Stomach smooth muscle (tissue), 2 donors: ENCODE data around the gene C6orf52.
"Not testable (repeated sequence)": the region's sequence is repeated elsewhere in the genome, so short reads cannot be mapped to it uniquely, and the experiment has no call there.

Source experiments
- H3K27ac ChIP-seq: one replicate; pipeline ENCODE4 v1.7.0; 2013; ENCODE audit warnings: mild to moderate bottlenecking, low read length, inconsistent platforms
- H3K27me3 ChIP-seq, 2 donors: one replicate each; pipeline ENCODE4 v1.7.0; 2013; ENCODE audit warnings: low read length in 2 of 2; ENCODE audit not compliant: insufficient read depth in 2 of 2, control insufficient read depth in 1 of 2
- H3K36me3 ChIP-seq, 2 donors: one replicate each; pipeline ENCODE4 v1.7.0; 2013; ENCODE audit warnings: low read length in 2 of 2; ENCODE audit not compliant: control insufficient read depth in 2 of 2, insufficient read depth in 2 of 2
- H3K4me1 ChIP-seq: one replicate; pipeline ENCODE4 v1.7.0; 2013; ENCODE audit warnings: low read length; ENCODE audit not compliant: control insufficient read depth, insufficient read depth
- H3K4me3 ChIP-seq, 2 donors: one replicate each; pipeline ENCODE4 v1.7.0; 2013; ENCODE audit warnings: low read length in 2 of 2
- H3K9ac ChIP-seq, 2 donors: one replicate each; pipeline ENCODE4 v1.7.0; 2013; ENCODE audit warnings: low read length in 2 of 2, mild to moderate bottlenecking in 1 of 2
- H3K9me3 ChIP-seq, 2 donors: one replicate each; pipeline ENCODE4 v1.7.0; 2013; ENCODE audit warnings: low read length in 2 of 2; ENCODE audit not compliant: control insufficient read depth in 2 of 2
- donor health status: healthy.
- donor health status: Pancreatic carcinoma.

C6orf52 gene

GRCh38 chr6:10676403-10676802 is 18.0 kb downstream of the C6orf52 start:
- H3K9ac ChIP-seq: no peak overlapping the region
- H3K27me3 ChIP-seq: no peaks in the 10 kb centered on the region
- peaks cover 0 to 2% of the 10 kb centered on the region in 2 donors for H3K9me3 ChIP-seq
- no peak overlapping the region for H3K27ac ChIP-seq
- H3K36me3 ChIP-seq: no peaks in the 10 kb centered on the region
- no peak overlapping the region for H3K4me3 ChIP-seq
- H3K4me1 ChIP-seq: no peaks in the 10 kb centered on the region

GRCh38 chr6:10668126-10668917 is 26.1 kb downstream of the C6orf52 start:
- Histone ChIP-seq H3K9ac (no peak overlapping the region), H3K27me3 (no peaks in the 10 kb centered on the region), H3K4me3 (no peak overlapping the region), H3K36me3 (no peaks in the 10 kb centered on the region), H3K27ac (no peak overlapping the region), H3K9me3 (peaks cover 0 to 2% of the 10 kb centered on the region in 2 donors), H3K4me1 (no peaks in the 10 kb centered on the region)

GRCh38 chr6:10665595-10665994 is 28.8 kb downstream of the C6orf52 start:
- not testable (repeated sequence) for H3K4me3 ChIP-seq, H3K27ac ChIP-seq, H3K36me3 ChIP-seq, H3K4me1 ChIP-seq, H3K9me3 ChIP-seq, H3K9ac ChIP-seq, H3K27me3 ChIP-seq

- Histone ChIP-seq H3K27ac (no peak overlapping the region), H3K9ac (no peak overlapping the region), H3K9me3 (no peaks in the 10 kb centered on the region), H3K27me3 (no peaks in the 10 kb centered on the region), H3K36me3 (no peaks in the 10 kb centered on the region), H3K4me3 (no peak overlapping the region), H3K4me1 (no peaks in the 10 kb centered on the region)
These were observed 31.7 kb downstream of the C6orf52 start for GRCh38 chr6:10662742-10663141.

- Histone ChIP-seq H3K9ac (no peak overlapping the region), H3K36me3 (no peaks in the 10 kb centered on the region), H3K4me1 (no peaks in the 10 kb centered on the region), H3K9me3 (no peaks in the 10 kb centered on the region), H3K4me3 (no peak overlapping the region), H3K27me3 (no peaks in the 10 kb centered on the region), H3K27ac (no peak overlapping the region)
These were observed 32.2 kb downstream of the C6orf52 start for GRCh38 chr6:10662207-10662606.

- not testable (repeated sequence) for H3K27me3 ChIP-seq, H3K36me3 ChIP-seq, H3K27ac ChIP-seq, H3K9ac ChIP-seq, H3K4me1 ChIP-seq, H3K4me3 ChIP-seq, H3K9me3 ChIP-seq
These were observed 33.8 kb downstream of the C6orf52 start for GRCh38 chr6:10660431-10661191.

GRCh38 chr6:10659699-10660348 is 34.6 kb downstream of the C6orf52 start:
- H3K36me3 ChIP-seq: no peaks in the 10 kb centered on the region
- no peaks in the 10 kb centered on the region for H3K4me1 ChIP-seq
- no peak overlapping the region for H3K27ac ChIP-seq
- H3K9ac ChIP-seq: no peak overlapping the region
- H3K9me3 ChIP-seq: no peaks in the 10 kb centered on the region
- H3K27me3 ChIP-seq: no peaks in the 10 kb centered on the region
- peak overlapping the region in 1 of 2 donors; percentile 49 for H3K4me3 ChIP-seq

- H3K4me3 ChIP-seq: peak overlapping the region in 1 of 2 donors; percentile 49
- no peaks in the 10 kb centered on the region for H3K9me3 ChIP-seq
- H3K27ac ChIP-seq: no peak overlapping the region
- H3K4me1 ChIP-seq: no peaks in the 10 kb centered on the region
- no peaks in the 10 kb centered on the region for H3K36me3 ChIP-seq
- H3K9ac ChIP-seq: no peak overlapping the region
- no peaks in the 10 kb centered on the region for H3K27me3 ChIP-seq
These were observed 35.3 kb downstream of the C6orf52 start for GRCh38 chr6:10658910-10659698.

GRCh38 chr6:10655508-10656055 is 38.8 kb downstream of the C6orf52 start:
- no peak overlapping the region for H3K9ac ChIP-seq
- no peak overlapping the region for H3K27ac ChIP-seq
- H3K36me3 ChIP-seq: no peaks in the 10 kb centered on the region
- H3K9me3 ChIP-seq: no peaks in the 10 kb centered on the region
- no peaks in the 10 kb centered on the region for H3K4me1 ChIP-seq
- H3K27me3 ChIP-seq: no peaks in the 10 kb centered on the region
- H3K4me3 ChIP-seq: no peak overlapping the region

- H3K27ac ChIP-seq: no peak overlapping the region
- H3K9me3 ChIP-seq: no peaks in the 10 kb centered on the region
- no peak overlapping the region for H3K4me3 ChIP-seq
- no peaks in the 10 kb centered on the region for H3K27me3 ChIP-seq
- H3K9ac ChIP-seq: no peak overlapping the region
- no peaks in the 10 kb centered on the region for H3K4me1 ChIP-seq
- no peaks in the 10 kb centered on the region for H3K36me3 ChIP-seq
These were observed 50.2 kb downstream of the C6orf52 start for GRCh38 chr6:10644225-10644624.
